Panc1 (cell line): ENCODE data around the gene DOCK4. TPM values are rescaled to one million over a fixed set of nuclear protein-coding genes. Genes with fewer than 3 reads are reported as not detected.

Experiments
- ATAC-seq: fragments of 200-7000 bp; cut with Tn5 transposase; 2 replicates; pipeline ENCODE4 v1.9.1; 2020; ENCODE audit warnings: mild to moderate bottlenecking, moderate library complexity
- BruUV-seq: library from RNA; stranded (reverse); fragments of 400-500 nt; replicated peaks from 2 replicates; lab custom pipeline; 2021; lab: Mats Ljungman, UMichigan
- CTCF ChIA-PET: fragments of 300-600 bp; sonication (Branson Sonifier 250); formaldehyde crosslinking; loops from one replicate; lab custom pipeline; 2022; ENCODE audit warnings: antibody characterized with exemption; lab: Charles Lee
- POLR2A ChIA-PET: fragments of 300-600 bp; sonication (Branson Sonifier 250); formaldehyde crosslinking; loops from one replicate; lab custom pipeline; 2022; ENCODE audit warnings: antibody characterized with exemption; lab: Charles Lee
- DNase-seq: peaks from one replicate; pipeline ENCODE4 v3.0.0-alpha.2; 2010; ENCODE audit warnings: low read depth, low spot score
- H3K27ac ChIP-seq: 2 replicates; pipeline ENCODE4 v1.5.1; 2011; ENCODE audit warnings: mild to moderate bottlenecking, low read length, inconsistent platforms
- H3K27me3 ChIP-seq: fragments of 200-500 bp; sonication (Bioruptor generic); 2 replicates; pipeline ENCODE4 v1.6.0; 2014; ENCODE audit warnings: low read length, inconsistent platforms; ENCODE audit not compliant: control insufficient read depth, insufficient read depth
- H3K36me3 ChIP-seq: fragments of 200-500 bp; sonication (Bioruptor generic); 2 replicates; pipeline ENCODE4 v1.5.1; 2014; ENCODE audit warnings: inconsistent platforms, mild to moderate bottlenecking, low read length, moderate library complexity; ENCODE audit not compliant: control insufficient read depth, insufficient read depth
- H3K4me1 ChIP-seq: 2 replicates; pipeline ENCODE4 v1.5.1; 2011; ENCODE audit warnings: inconsistent platforms, mild to moderate bottlenecking, low read length, moderate library complexity; ENCODE audit not compliant: control insufficient read depth, insufficient read depth
- H3K4me3 ChIP-seq, 2 experiments: 2 replicates each; pipeline ENCODE4 v1.5.1; 2011 to 2012; ENCODE audit warnings: low read depth in 2 of 2, low read length in 2 of 2, mild to moderate bottlenecking in 2 of 2, inconsistent platforms in 1 of 2, moderate library complexity in 1 of 2
- H3K9me3 ChIP-seq: fragments of 200-500 bp; sonication (Bioruptor generic); 2 replicates; pipeline ENCODE4 v1.5.1; 2014; ENCODE audit warnings: low read depth, mild to moderate bottlenecking, inconsistent platforms, low read length, moderate library complexity; ENCODE audit not compliant: control insufficient read depth, insufficient read depth
- CTCF ChIP-seq: fragments of 450-650 bp; IDR thresholded peaks from 2 replicates; pipeline ENCODE4 v1.5.1; 2017; ENCODE audit warnings: mild to moderate bottlenecking
- POLR2AphosphoS5 ChIP-seq: IDR thresholded peaks from 2 replicates; pipeline ENCODE4 v1.6.1; 2012; ENCODE audit warnings: mild to moderate bottlenecking, low read depth, low read length, moderate library complexity
- SIN3A ChIP-seq: IDR thresholded peaks from 2 replicates; pipeline ENCODE4 v1.6.1; 2012; ENCODE audit warnings: low read depth, mild to moderate bottlenecking, low read length, moderate library complexity, borderline replicate concordance; ENCODE audit not compliant: insufficient read depth
- TCF7L2 ChIP-seq: IDR thresholded peaks from 2 replicates; pipeline ENCODE4 v1.6.1; 2011; ENCODE audit warnings: mild to moderate bottlenecking, low read depth, low read length, inconsistent platforms
- in situ Hi-C: cut with HindIII; loops from 2 replicates; pipeline ENCODE4 v1.10.0; 2016; ENCODE audit warnings: low sequenced_read_pairs, low pct_unique_long_range_greater_than_20kb
- intact Hi-C: fragments of 100-400 bp; cut with micrococcal nuclease; formaldehyde crosslinking; loops from one replicate; pipeline ENCODE4 v1.10.0; 2022; ENCODE audit not compliant: unreplicated experiment
- total RNA-seq: library from RNA; stranded (reverse); gene quantifications from one replicate; pipeline ENCODE4 v1.2.1, GENCODE V29; 2021; ENCODE audit not compliant: unreplicated experiment
- TF ChIP-seq, protein P1 (sequence below), 2 experiments: IDR thresholded peaks; 2 replicates each; pipeline ENCODE4 v1.6.1; 2011 to 2012; ENCODE audit warnings: low read depth in 2 of 2, control low read depth in 1 of 2, low read length in 1 of 2, mild to moderate bottlenecking in 1 of 2, moderate library complexity in 1 of 2; ENCODE audit not compliant: insufficient read depth in 1 of 2

Gene DOCK4
- total RNA-seq, 1 experiment from 2014 or later, result 10.8 TPM

DNA sequence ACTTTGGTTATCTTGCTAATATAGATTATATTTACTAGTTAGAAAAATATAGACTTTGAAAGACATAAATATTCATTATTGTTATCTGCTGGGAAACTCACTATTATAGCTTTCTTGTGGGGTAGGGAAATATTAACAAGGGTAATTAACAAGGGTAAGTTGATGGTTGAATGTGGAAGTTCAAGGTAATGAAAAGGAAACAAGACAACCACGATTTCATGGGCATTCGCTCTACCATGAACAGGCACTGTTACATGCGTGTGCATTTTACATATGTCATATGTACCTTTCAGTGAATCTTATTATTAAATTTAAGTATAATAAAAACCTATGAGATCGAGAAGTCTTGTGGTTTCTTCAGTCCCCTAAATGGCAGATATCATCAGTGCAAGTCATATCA lies 392.9 kb downstream of the DOCK4 start:
- in situ Hi-C loops, result no loop called here
- intact Hi-C loops, result no loop called here
- Histone ChIP-seq H3K4me1 (no peaks in the 10 kb centered on the region), H3K27ac (no peak overlapping the region), H3K4me3 (no peak overlapping the region), H3K36me3 (no peaks in the 10 kb centered on the region), H3K9me3 (no peaks in the 10 kb centered on the region), H3K27me3 (no peaks in the 10 kb centered on the region)
- BruUV-seq, result no TSS peak
- ATAC-seq (no peak), DNase-seq (no peak)
- POLR2A ChIA-PET, result no interaction called here
- CTCF ChIA-PET, result no interaction called here
- no peak for TF ChIP-seq CTCF
- TF ChIP-seq TCF7L2, result no peak
- TF ChIP-seq SIN3A, result no peak
- TF ChIP-seq, protein P1, sequence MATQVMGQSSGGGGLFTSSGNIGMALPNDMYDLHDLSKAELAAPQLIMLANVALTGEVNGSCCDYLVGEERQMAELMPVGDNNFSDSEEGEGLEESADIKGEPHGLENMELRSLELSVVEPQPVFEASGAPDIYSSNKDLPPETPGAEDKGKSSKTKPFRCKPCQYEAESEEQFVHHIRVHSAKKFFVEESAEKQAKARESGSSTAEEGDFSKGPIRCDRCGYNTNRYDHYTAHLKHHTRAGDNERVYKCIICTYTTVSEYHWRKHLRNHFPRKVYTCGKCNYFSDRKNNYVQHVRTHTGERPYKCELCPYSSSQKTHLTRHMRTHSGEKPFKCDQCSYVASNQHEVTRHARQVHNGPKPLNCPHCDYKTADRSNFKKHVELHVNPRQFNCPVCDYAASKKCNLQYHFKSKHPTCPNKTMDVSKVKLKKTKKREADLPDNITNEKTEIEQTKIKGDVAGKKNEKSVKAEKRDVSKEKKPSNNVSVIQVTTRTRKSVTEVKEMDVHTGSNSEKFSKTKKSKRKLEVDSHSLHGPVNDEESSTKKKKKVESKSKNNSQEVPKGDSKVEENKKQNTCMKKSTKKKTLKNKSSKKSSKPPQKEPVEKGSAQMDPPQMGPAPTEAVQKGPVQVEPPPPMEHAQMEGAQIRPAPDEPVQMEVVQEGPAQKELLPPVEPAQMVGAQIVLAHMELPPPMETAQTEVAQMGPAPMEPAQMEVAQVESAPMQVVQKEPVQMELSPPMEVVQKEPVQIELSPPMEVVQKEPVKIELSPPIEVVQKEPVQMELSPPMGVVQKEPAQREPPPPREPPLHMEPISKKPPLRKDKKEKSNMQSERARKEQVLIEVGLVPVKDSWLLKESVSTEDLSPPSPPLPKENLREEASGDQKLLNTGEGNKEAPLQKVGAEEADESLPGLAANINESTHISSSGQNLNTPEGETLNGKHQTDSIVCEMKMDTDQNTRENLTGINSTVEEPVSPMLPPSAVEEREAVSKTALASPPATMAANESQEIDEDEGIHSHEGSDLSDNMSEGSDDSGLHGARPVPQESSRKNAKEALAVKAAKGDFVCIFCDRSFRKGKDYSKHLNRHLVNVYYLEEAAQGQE (IDR thresholded peaks at IDR 0.05; ENCODE audit: insufficient read depth in 1 of 2, low read depth in 2 of 2, low read length in 1 of 2), result no peak
- TF ChIP-seq POLR2AphosphoS5, result no peak

DNA sequence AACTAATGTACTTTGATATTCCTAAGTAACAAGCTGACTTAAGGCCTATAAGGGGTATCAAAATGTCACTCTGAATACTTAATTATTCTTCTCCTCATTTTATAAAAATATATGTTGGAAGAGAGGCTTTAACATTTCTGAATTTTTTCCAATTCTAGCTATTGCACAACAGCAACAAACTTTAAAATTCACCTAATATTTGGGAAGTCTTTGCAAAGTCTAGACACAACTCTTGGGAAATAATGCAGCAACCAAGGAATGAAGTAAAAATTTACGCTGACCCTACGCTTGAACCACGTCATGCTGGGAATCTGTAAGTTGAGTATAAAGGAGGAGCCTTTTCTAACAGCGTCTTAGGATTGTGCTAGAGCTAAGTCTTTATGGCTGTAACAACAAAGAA lies 400.0 kb downstream of the DOCK4 start:
- no peak for ATAC-seq
- intact Hi-C loops, result no loop called here
- H3K27ac ChIP-seq, result no peak overlapping the region
- no peaks in the 10 kb centered on the region for H3K9me3 ChIP-seq
- no peaks in the 10 kb centered on the region for H3K36me3 ChIP-seq
- H3K27me3 ChIP-seq, result no peaks in the 10 kb centered on the region
- H3K4me1 ChIP-seq, result no peaks in the 10 kb centered on the region
- ChIA-PET CTCF (no interaction called here), POLR2A (no interaction called here)
- BruUV-seq, result no TSS peak
- TF ChIP-seq TCF7L2 (no peak), CTCF (no peak), POLR2AphosphoS5 (no peak), SIN3A (no peak)
- TF ChIP-seq, protein P1 (IDR thresholded peaks at IDR 0.05; ENCODE audit: insufficient read depth in 1 of 2, low read depth in 2 of 2, low read length in 1 of 2), result no peak
- no peak overlapping the region for H3K4me3 ChIP-seq
- DNase-seq, result no peak
- in situ Hi-C loops, result no loop called here
